GM23338 (cell line): Measurements from ENCODE around the gene ADGRF4. TPM values are rescaled to one million over a fixed set of nuclear protein-coding genes. Genes with fewer than 3 reads are reported as not detected.

Source experiments
- ATAC-seq: fragments of 200-7000 bp; cut with Tn5 transposase; 3 replicates; pipeline ENCODE4 v1.9.1; 2020
- DNase-seq: peaks from one replicate; pipeline ENCODE4 v3.0.0-alpha.2; 2015; ENCODE audit warnings: low spot score
- H2AFZ ChIP-seq: fragments of 200-600 bp; sonication (generic); 2 replicates; pipeline ENCODE4 v1.8.0; 2016; ENCODE audit warnings: antibody characterized with exemption, mild to moderate bottlenecking, moderate library complexity
- H3F3A ChIP-seq: fragments of 200-600 bp; sonication (generic); replicated peaks from 2 replicates; pipeline ENCODE4 v1.8.0; 2017; ENCODE audit warnings: antibody characterized with exemption, mixed run types, low read depth
- H3K27ac ChIP-seq: fragments of 200-600 bp; sonication (generic); 2 replicates; pipeline ENCODE4 v1.6.1; 2016; ENCODE audit warnings: low read depth
- H3K27me3 ChIP-seq: fragments of 200-600 bp; sonication (generic); 2 replicates; pipeline ENCODE4 v1.8.0; 2016; ENCODE audit warnings: mild to moderate bottlenecking, mixed run types, moderate library complexity; ENCODE audit not compliant: insufficient read depth
- H3K36me3 ChIP-seq: fragments of 200-600 bp; sonication (generic); 2 replicates; pipeline ENCODE4 v1.8.0; 2016; ENCODE audit warnings: mild to moderate bottlenecking; ENCODE audit not compliant: insufficient read depth
- H3K4me1 ChIP-seq: fragments of 200-600 bp; sonication (generic); 2 replicates; pipeline ENCODE4 v1.8.0; 2016; ENCODE audit warnings: mild to moderate bottlenecking, moderate library complexity; ENCODE audit not compliant: insufficient read depth
- H3K4me2 ChIP-seq: fragments of 200-600 bp; sonication (generic); 2 replicates; pipeline ENCODE4 v1.7.1; 2017; ENCODE audit warnings: mixed run types
- H3K4me3 ChIP-seq: fragments of 200-600 bp; sonication (generic); 2 replicates; pipeline ENCODE4 v1.6.1; 2016; ENCODE audit warnings: mixed run types
- H3K79me2 ChIP-seq: fragments of 200-600 bp; sonication (generic); replicated peaks from 2 replicates; pipeline ENCODE4 v1.8.0; 2017; ENCODE audit warnings: mild to moderate bottlenecking; ENCODE audit not compliant: insufficient read depth
- H3K9me2 ChIP-seq: fragments of 200-600 bp; sonication (generic); 2 replicates; pipeline ENCODE4 v1.8.0; 2017; ENCODE audit not compliant: insufficient read depth
- H4K20me1 ChIP-seq: fragments of 200-600 bp; sonication (generic); replicated peaks from 2 replicates; pipeline ENCODE4 v1.8.0; 2017; ENCODE audit warnings: mild to moderate bottlenecking; ENCODE audit not compliant: insufficient read depth
- H3K27ac Mint-ChIP-seq: 2 replicates; pipeline ENCODE4 v1.8.0; 2020; ENCODE audit warnings: inconsistent platforms, mild to moderate bottlenecking, moderate library complexity, mixed read lengths
- H3K27me3 Mint-ChIP-seq: 3 replicates; pipeline ENCODE4 v1.8.0; 2022; ENCODE audit warnings: low read depth, mild to moderate bottlenecking, moderate library complexity, mixed read lengths, inconsistent platforms; ENCODE audit not compliant: insufficient read depth, poor library complexity
- H3K36me3 Mint-ChIP-seq: 3 replicates; pipeline ENCODE4 v1.8.0; 2021; ENCODE audit warnings: low read depth, mild to moderate bottlenecking, inconsistent platforms, moderate library complexity, mixed read lengths
- H3K4me1 Mint-ChIP-seq: 3 replicates; pipeline ENCODE4 v1.8.0; 2020; ENCODE audit warnings: mild to moderate bottlenecking, inconsistent platforms, mixed read lengths
- H3K4me3 Mint-ChIP-seq: 3 replicates; pipeline ENCODE4 v1.8.0; 2021; ENCODE audit warnings: moderate library complexity, mild to moderate bottlenecking, inconsistent platforms, mixed read lengths
- H3K9me3 Mint-ChIP-seq: 3 replicates; pipeline ENCODE4 v1.8.0; 2020; ENCODE audit warnings: moderate library complexity, mild to moderate bottlenecking, inconsistent platforms, mixed read lengths
- CREB1 ChIP-seq: fragments of 250-450 bp; sonication (Bioruptor Pico); IDR thresholded peaks from 2 replicates; pipeline ENCODE4 v1.5.0; 2020; ENCODE audit warnings: low read depth, mild to moderate bottlenecking, moderate library complexity
- CTCF ChIP-seq, 2 experiments: fragments of 200-600 bp in 1 of 2; sonication (generic) in 1 of 2; conservative IDR thresholded peaks; 2 replicates each; pipeline versions ENCODE4 v1.5.1 to v1.6.1; 2016 to 2017; ENCODE audit warnings: antibody characterized with exemption in 2 of 2, low read depth in 2 of 2, mild to moderate bottlenecking in 2 of 2, moderate library complexity in 1 of 2
- ETS1 ChIP-seq: IDR thresholded peaks from 2 replicates; pipeline ENCODE4 v1.6.1; 2016; ENCODE audit warnings: antibody characterized with exemption
- EZH2 ChIP-seq: fragments of 200-600 bp; sonication (generic); IDR thresholded peaks from one replicate; pipeline ENCODE4 v1.8.0; 2017; ENCODE audit warnings: antibody characterized with exemption, mild to moderate bottlenecking, low read depth; ENCODE audit not compliant: unreplicated experiment
- EZH2phosphoT487 ChIP-seq: fragments of 200-600 bp; sonication (generic); IDR thresholded peaks from one replicate; pipeline ENCODE4 v1.8.1; 2018; ENCODE audit warnings: antibody characterized with exemption; ENCODE audit not compliant: unreplicated experiment
- JUNB ChIP-seq: IDR thresholded peaks from one replicate; pipeline ENCODE4 v1.6.1; 2016; ENCODE audit warnings: antibody characterized with exemption; ENCODE audit not compliant: unreplicated experiment
- POLR2AphosphoS5 ChIP-seq: IDR thresholded peaks from 2 replicates; pipeline ENCODE4 v1.6.1; 2016; ENCODE audit warnings: antibody characterized with exemption, low read depth
- REST ChIP-seq: IDR thresholded peaks from one replicate; pipeline ENCODE4 v1.6.1; 2018; ENCODE audit warnings: antibody characterized with exemption; ENCODE audit not compliant: unreplicated experiment
- STAT1 ChIP-seq: IDR thresholded peaks from one replicate; pipeline ENCODE4 v1.6.1; 2016; ENCODE audit warnings: antibody characterized with exemption; ENCODE audit not compliant: unreplicated experiment
- ZNF331 ChIP-seq: fragments of 250-450 bp; sonication (Bioruptor Pico); IDR thresholded peaks from 2 replicates; pipeline ENCODE4 v1.5.0; 2020; ENCODE audit warnings: low read depth, mild to moderate bottlenecking, moderate library complexity
- ZNF462 ChIP-seq: fragments of 250-450 bp; sonication (Bioruptor Pico); IDR thresholded peaks from 2 replicates; pipeline ENCODE4 v1.5.0; 2020; ENCODE audit warnings: mild to moderate bottlenecking, moderate library complexity
- polyA plus RNA-seq: library from polyadenylated mRNA; unstranded; fragments of >200 nt; fragmentation: Nextera tagmentation; extraction: Ambion mirVana; gene quantifications from 2 replicates; pipeline ENCODE4 v1.2.1, GENCODE V29; 2016
- total RNA-seq: library from RNA; depleted of rRNA; stranded (reverse); fragments of >200 nt; shearing (Covaris generic); gene quantifications from 2 replicates; pipeline ENCODE4 v1.2.3, GENCODE V29; 2014

ADGRF4 gene
- total and polyA plus RNA-seq, 2 experiments from 2014 or later, result not detected

- Mint-ChIP-seq H3K4me1 (no peaks in the 10 kb centered on the region), H3K27ac (no peak overlapping the region), H3K9me3 (peaks cover 2% of the 10 kb centered on the region; the same call in 2 of the 3 replicates), H3K36me3 (0 out of 3 replicates have a peak, but pooled peaks cover 3% of the 10 kb centered on the region), H3K27me3 (no peaks in the 10 kb centered on the region), H3K4me3 (no peak overlapping the region)
- H3K4me2 ChIP-seq, result no peak overlapping the region
- ATAC-seq, result no peak
- no peaks in the 10 kb centered on the region for H3F3A ChIP-seq
- TF ChIP-seq CREB1 (CRISPR knock-in tag), result no peak
- TF ChIP-seq EZH2phosphoT487, result no peak
- TF ChIP-seq CTCF (conservative IDR thresholded peaks at IDR 0.05; ENCODE audit: low read depth in 2 of 2), result no peak
- TF ChIP-seq STAT1, result no peak
- TF ChIP-seq REST, result no peak
- TF ChIP-seq JUNB, result no peak
- TF ChIP-seq EZH2, result no peak
- TF ChIP-seq ETS1, result no peak
- TF ChIP-seq POLR2AphosphoS5, result no peak
- TF ChIP-seq ZNF331, result no peak
- H2AFZ ChIP-seq, result no peak overlapping the region
- H3K36me3 ChIP-seq, result no peaks in the 10 kb centered on the region
- no peaks in the 10 kb centered on the region for H3K27me3 ChIP-seq
- H3K9me2 ChIP-seq, result no peaks in the 10 kb centered on the region
- H3K27ac ChIP-seq, result no peak overlapping the region
- no peak for DNase-seq
- H3K4me1 ChIP-seq, result no peaks in the 10 kb centered on the region
- no peaks in the 10 kb centered on the region for H4K20me1 ChIP-seq
- no peaks in the 10 kb centered on the region for H3K79me2 ChIP-seq
- no peak overlapping the region for H3K4me3 ChIP-seq
Measured at GRCh38 chr6:47759364-47759763, 61.0 kb downstream of the ADGRF4 start.

- H3K9me3 Mint-ChIP-seq, result peaks cover 4% of the 10 kb centered on the region; the same call in 1 of the 3 replicates
- no peaks in the 10 kb centered on the region for H3K9me2 ChIP-seq
- no peaks in the 10 kb centered on the region for H3K27me3 Mint-ChIP-seq
- TF ChIP-seq ZNF462 (CRISPR knock-in tag), result no peak
- TF ChIP-seq POLR2AphosphoS5, result no peak
Measured at GRCh38 chr6:47762502-47762901, 64.1 kb downstream of the ADGRF4 start.

More at GRCh38 chr6:47762502-47762901, 64.1 kb downstream of the ADGRF4 start:
- Histone ChIP-seq H2AFZ (no peak overlapping the region), H3K27ac (no peak overlapping the region), H3K79me2 (no peaks in the 10 kb centered on the region), H3K36me3 (no peaks in the 10 kb centered on the region), H3K4me3 (no peak overlapping the region), H4K20me1 (no peaks in the 10 kb centered on the region), H3K4me1 (no peaks in the 10 kb centered on the region), H3K27me3 (no peaks in the 10 kb centered on the region), H3F3A (no peaks in the 10 kb centered on the region), H3K4me2 (no peak overlapping the region)
- DNase-seq (no peak), ATAC-seq (no peak)
- Mint-ChIP-seq H3K4me1 (no peaks in the 10 kb centered on the region), H3K36me3 (peaks cover 3% of the 10 kb centered on the region; the same call in 1 of the 3 replicates), H3K27ac (no peak overlapping the region), H3K4me3 (no peak overlapping the region)
